Measurements from ENCODE around the gene WHAMM.
"Not testable (repeated sequence)": the region's sequence is repeated elsewhere in the genome, so short reads cannot be mapped to it uniquely, and the experiment has no call there.

WHAMM gene

GRCh38 chr15:82839136-82839535, 29.7 kb downstream of the WHAMM start:
- no peak for DNase-seq

- DNase-seq: no peak
These were observed 30.7 kb downstream of the WHAMM start for GRCh38 chr15:82840166-82840565.

- DNase-seq: no peak
These were observed 34.1 kb downstream of the WHAMM start for GRCh38 chr15:82843566-82843965.

GRCh38 chr15:82845686-82846085, 36.3 kb downstream of the WHAMM start:
- no peak for DNase-seq

- no peak for DNase-seq
These were observed 37.2 kb downstream of the WHAMM start for GRCh38 chr15:82846621-82847020.

GRCh38 chr15:82847703-82848102, 38.3 kb downstream of the WHAMM start:
- DNase-seq: no peak

GRCh38 chr15:82848241-82848993, 39.0 kb downstream of the WHAMM start:
- DNase-seq: no peak

DNA sequence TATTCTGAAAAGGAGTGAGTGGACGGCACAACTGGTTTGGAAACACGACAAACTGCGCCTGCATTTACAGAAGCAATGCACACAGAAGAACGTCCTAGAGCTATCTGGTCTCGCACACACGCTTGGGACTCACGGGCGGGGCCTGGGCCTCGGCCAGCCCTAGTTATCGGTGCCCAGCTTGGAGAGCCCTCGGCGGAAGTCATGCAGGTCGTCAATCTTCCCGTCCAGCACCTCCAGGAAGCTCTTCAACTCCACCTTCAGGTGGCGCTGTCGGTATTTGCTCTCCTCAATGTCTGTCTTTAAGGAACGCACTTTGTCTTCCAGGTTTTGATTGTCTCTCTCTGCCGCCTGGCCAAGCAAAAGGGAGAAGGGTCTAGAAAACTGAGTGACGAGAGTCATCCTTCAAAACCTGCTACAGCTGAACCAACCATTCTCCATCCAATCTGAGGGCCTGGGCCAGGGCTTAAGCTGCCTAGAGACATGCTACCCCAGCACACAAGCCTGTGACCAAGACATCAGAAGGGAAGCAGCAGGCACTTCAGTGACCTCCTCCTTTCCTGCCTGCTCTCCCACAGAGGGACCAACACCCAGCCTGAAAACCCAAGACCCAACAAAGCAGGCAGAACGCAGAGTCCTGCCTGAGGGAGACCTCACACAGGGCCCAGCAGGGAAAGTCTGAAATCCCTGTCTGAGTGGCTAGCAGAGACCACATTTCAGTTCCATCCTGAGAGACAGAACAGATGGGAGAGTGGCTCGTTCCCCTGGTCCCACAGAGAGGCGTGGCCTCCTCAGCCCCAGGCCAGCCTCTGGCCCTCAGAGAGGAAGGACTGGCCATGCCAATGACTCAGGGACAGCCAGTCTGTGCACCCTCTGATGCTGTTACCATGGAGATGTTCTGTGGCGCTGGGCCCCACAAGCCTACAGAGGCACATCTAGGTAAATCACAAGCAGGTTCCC, 40.4 kb downstream of the WHAMM start:
- DNase-seq: peak; percentile 40 to 69

DNA sequence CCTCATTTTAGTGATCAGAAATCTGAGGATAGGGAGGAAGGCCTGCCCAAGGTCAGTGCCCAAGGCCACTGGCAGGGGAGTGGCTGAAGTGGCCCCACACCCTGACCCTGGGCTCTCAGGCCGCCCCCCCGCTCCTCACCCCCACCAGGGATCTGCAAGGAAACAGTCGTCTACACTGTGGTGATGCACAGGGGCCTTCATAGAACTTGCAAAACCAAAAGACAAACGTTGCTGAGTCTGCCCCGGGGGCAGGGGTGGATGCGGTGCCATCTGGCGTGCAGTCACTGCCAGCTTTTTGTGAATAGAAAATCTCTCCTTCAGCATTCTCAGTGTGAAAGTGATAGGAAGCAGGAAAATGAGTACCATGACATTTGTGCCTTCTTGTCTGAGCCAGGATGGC, 41.3 kb downstream of the WHAMM start:
- DNase-seq: no peak

DNA sequence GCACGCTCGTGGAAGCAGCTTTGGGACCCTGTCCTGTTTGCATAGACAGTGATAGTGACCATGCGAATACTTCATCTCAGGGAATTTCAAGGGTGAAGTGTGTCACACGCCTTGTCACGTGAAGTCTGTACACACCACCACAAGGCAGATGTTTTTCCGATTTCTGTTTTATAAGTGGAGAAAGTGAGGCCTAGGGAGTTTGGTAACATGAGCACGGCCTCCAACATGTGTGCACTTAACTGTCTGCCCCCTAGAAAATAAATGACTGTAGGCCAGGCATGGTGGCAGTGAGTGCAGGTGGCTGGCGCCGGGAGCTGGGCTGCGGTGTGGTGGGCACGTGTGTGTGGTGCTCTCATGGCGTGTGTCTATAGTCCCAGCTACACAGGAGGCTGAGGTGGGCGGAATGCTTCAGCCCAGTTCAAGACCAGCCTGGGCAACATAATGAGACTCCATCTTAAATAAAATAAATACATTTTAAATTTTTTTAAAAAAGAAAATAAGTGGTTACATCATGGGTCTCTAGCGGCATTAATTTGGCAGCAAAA, 42.0 kb downstream of the WHAMM start:
- DNase-seq: no peak

DNA sequence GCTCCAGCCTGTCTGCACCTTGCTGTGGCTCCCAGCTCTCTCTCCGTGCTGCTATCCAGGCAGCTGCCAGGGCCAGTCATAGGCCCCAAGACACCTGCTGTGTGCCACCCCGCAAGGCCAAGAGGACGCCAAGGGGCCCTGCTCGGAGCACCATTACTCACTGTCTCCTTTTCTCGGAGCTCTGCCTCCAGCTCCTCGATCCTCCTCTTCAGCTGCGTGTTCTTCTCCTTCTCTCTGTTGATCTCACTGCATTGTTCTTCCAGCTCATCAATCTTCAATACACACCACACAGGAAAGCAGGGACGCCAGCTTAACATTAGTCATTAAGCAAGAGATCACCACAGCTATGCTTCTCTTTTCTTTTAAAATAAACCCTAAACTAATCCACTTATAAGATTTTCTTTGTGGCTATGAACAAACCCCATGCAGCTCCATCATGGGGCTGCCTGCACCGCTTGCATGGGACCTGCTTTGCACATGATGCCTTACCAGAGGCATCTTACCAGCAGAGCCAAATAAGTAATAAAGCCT, 42.6 kb downstream of the WHAMM start:
- DNase-seq: no peak

GRCh38 chr15:82852941-82853561, 43.6 kb downstream of the WHAMM start:
- DNase-seq: no peak

DNA sequence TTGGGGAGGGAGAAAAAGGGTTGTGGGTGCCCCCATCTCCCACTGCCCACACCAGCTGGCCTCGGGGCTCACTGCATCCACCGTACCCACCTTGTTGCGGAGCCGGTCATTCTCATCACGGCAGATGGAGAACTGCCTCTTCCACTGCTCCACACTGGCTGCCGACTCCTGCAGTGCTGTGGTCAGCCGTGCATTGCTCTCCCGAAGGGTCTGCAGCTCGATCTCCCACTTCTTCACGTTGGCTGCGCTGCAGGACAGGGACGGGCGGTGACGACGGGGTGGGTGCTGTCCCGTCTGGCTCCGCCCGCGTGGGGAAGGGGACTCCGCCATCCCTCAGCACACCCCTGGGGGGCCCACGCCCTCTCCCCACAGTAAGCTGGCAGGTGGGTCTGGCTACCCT, 45.1 kb downstream of the WHAMM start:
- DNase-seq: no peak

GRCh38 chr15:82855286-82856100, 46.1 kb downstream of the WHAMM start:
- no peak for DNase-seq

GRCh38 chr15:82856397-82857170, 47.2 kb downstream of the WHAMM start:
- DNase-seq: no peak

GRCh38 chr15:82858932-82859331, 49.5 kb downstream of the WHAMM start:
- no peak for DNase-seq

DNA sequence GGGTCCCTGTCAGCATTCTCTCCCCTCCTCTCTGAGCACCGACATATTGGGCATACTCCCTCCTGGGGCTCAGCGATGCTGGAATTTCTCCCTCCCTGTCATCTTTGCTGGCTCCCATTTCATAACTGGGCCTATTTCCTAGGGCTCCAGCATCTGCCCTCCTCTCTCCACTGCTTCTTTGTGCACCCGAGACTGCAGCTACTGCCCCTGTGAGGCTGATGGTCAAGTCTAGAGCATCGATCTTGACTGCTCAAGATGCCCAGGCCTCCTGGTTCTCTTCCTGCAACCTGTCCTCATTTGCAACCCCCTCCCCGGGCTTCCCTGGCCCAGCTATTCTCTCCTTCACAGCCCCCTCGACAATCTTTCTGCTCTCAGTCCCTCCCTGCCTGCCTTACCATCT, 53.5 kb downstream of the WHAMM start:
- DNase-seq: no peak

GRCh38 chr15:82864967-82865366, 55.5 kb downstream of the WHAMM start:
- DNase-seq: no peak

DNA sequence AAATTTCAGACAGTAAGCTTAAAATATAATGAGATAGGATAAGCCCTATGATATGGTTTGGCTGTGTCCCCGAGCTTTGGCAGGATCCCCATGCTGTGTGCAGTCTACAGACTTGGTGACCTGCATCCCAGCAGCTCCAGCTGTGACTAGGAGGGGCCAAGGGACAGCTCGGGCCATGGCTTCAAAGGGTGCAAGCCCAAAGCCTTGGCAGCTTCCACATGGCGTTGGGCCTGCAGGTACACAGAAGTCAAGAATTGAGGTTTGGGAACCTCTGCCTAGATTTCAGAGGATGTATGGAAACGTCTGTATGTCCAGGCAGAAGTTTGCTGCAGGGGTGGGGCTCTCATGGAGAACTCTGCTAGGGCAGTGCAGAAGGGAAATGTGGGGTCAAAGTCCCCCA, 56.2 kb downstream of the WHAMM start:
- not testable (repeated sequence) for DNase-seq

GRCh38 chr15:82865981-82866380, 56.6 kb downstream of the WHAMM start:
- DNase-seq: not testable (repeated sequence)

- DNase-seq: no peak
These were observed 61.4 kb downstream of the WHAMM start for GRCh38 chr15:82870727-82871320.
